ENCODE results near the gene CASP1.

Gene CASP1

DNA sequence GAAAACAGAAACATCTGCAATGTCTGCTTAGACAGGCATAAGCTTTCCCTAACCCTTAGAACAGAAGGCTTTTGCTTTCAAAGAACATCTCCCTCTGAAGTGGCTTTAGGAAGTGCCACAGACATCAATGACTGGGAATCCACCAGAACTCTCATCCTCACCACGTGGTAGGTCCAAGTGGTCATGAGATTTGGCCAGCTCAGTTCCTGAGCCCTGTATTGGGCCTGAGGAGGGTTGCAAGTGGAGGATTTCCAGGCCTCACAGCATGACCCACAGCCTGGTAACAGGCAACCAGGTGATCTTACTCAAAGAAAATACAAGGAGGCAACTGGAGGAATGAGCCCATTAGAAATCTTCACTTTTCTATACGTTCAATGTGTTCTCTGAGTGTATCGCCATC, 1.6 kb downstream of the CASP1 start:
- TF ChIP-seq CREB1 (IDR thresholded peaks at IDR 0.05; ENCODE audit: low read depth) (no peak), TEAD4 (IDR thresholded peaks at IDR 0.05) (no peak), ZBTB7A (IDR thresholded peaks at IDR 0.05; ENCODE audit: low read depth) (no peak), CEBPB (IDR thresholded peaks at IDR 0.05) (no peak), TAF1 (IDR thresholded peaks at IDR 0.05; ENCODE audit: low read depth) (no peak), RAD21 (IDR thresholded peaks at IDR 0.05; ENCODE audit: low read depth) (no peak)
- TF ChIP-seq, protein P1, sequence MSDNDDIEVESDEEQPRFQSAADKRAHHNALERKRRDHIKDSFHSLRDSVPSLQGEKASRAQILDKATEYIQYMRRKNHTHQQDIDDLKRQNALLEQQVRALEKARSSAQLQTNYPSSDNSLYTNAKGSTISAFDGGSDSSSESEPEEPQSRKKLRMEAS (IDR thresholded peaks at IDR 0.05): no peak
- TF ChIP-seq, protein P2, sequence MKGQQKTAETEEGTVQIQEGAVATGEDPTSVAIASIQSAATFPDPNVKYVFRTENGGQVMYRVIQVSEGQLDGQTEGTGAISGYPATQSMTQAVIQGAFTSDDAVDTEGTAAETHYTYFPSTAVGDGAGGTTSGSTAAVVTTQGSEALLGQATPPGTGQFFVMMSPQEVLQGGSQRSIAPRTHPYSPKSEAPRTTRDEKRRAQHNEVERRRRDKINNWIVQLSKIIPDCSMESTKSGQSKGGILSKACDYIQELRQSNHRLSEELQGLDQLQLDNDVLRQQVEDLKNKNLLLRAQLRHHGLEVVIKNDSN (IDR thresholded peaks at IDR 0.05): no peak
- TF ChIP-seq, protein P3, sequence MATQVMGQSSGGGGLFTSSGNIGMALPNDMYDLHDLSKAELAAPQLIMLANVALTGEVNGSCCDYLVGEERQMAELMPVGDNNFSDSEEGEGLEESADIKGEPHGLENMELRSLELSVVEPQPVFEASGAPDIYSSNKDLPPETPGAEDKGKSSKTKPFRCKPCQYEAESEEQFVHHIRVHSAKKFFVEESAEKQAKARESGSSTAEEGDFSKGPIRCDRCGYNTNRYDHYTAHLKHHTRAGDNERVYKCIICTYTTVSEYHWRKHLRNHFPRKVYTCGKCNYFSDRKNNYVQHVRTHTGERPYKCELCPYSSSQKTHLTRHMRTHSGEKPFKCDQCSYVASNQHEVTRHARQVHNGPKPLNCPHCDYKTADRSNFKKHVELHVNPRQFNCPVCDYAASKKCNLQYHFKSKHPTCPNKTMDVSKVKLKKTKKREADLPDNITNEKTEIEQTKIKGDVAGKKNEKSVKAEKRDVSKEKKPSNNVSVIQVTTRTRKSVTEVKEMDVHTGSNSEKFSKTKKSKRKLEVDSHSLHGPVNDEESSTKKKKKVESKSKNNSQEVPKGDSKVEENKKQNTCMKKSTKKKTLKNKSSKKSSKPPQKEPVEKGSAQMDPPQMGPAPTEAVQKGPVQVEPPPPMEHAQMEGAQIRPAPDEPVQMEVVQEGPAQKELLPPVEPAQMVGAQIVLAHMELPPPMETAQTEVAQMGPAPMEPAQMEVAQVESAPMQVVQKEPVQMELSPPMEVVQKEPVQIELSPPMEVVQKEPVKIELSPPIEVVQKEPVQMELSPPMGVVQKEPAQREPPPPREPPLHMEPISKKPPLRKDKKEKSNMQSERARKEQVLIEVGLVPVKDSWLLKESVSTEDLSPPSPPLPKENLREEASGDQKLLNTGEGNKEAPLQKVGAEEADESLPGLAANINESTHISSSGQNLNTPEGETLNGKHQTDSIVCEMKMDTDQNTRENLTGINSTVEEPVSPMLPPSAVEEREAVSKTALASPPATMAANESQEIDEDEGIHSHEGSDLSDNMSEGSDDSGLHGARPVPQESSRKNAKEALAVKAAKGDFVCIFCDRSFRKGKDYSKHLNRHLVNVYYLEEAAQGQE (IDR thresholded peaks at IDR 0.05; ENCODE audit: low read depth): no peak

DNA sequence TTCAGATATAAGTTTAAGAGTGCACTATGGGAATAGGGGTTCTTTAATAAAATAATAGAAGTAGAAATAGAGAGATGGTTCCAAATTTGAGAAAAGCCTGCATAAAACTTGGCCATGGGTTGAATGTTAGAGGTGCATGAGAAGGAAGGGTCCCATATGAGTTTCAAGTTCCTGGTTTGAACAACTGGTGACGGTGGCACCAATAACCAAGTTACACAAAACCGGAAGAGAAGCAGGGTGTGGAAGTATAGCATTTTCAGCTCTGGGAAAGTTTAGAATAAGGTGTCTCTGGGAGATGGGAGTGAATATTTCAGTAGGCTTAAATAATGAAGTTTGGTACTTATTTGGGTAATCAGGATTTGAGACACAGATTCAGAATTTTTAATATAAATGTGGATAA, 2.4 kb downstream of the CASP1 start:
- TF ChIP-seq RAD21 (IDR thresholded peaks at IDR 0.05; ENCODE audit: low read depth): no peak
- TF ChIP-seq CEBPB (IDR thresholded peaks at IDR 0.05): no peak
- no peak for TF ChIP-seq NFIC (IDR thresholded peaks at IDR 0.05)
- TF ChIP-seq EGR1 (IDR thresholded peaks at IDR 0.05): no peak
- TF ChIP-seq ZBTB7A (IDR thresholded peaks at IDR 0.05; ENCODE audit: low read depth): no peak
- no peak for TF ChIP-seq CREB1 (IDR thresholded peaks at IDR 0.05; ENCODE audit: low read depth)
- no peak for TF ChIP-seq FOXM1 (IDR thresholded peaks at IDR 0.05; ENCODE audit: borderline replicate concordance, low read depth)
- TF ChIP-seq, protein P1 (IDR thresholded peaks at IDR 0.05): no peak
- TF ChIP-seq TCF12 (IDR thresholded peaks at IDR 0.05; ENCODE audit: low read depth): no peak
- TF ChIP-seq, protein P2 (IDR thresholded peaks at IDR 0.05): no peak
- TF ChIP-seq, protein P3 (IDR thresholded peaks at IDR 0.05; ENCODE audit: low read depth): no peak
- no peak for TF ChIP-seq TAF1 (IDR thresholded peaks at IDR 0.05; ENCODE audit: low read depth)
- TF ChIP-seq TEAD4 (IDR thresholded peaks at IDR 0.05): no peak
- TF ChIP-seq EP300 (IDR thresholded peaks at IDR 0.05; ENCODE audit: borderline replicate concordance): no peak

DNA sequence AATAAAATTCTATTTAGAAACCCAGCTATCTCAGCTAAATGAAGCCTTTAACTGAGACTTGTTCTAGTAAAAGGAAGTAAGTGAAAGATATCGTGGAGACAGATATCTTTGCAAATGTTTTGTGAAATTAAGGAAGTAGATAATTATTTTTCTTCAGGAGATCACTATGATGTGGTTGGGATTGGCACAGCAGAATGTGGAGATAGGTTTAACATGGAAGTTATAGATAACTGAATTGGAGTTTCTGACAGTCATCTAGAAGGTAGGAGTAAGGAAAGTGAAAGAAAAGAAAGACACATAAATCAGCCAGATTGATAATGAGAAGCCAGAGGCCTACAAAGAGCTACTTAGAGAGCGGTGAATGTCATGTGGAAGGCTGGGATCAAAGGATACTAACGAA, 7.3 kb downstream of the CASP1 start:
- no peak for TF ChIP-seq RAD21 (IDR thresholded peaks at IDR 0.05; ENCODE audit: low read depth)
- no peak for TF ChIP-seq YY1 (IDR thresholded peaks at IDR 0.05; ENCODE audit: low read depth)

DNA sequence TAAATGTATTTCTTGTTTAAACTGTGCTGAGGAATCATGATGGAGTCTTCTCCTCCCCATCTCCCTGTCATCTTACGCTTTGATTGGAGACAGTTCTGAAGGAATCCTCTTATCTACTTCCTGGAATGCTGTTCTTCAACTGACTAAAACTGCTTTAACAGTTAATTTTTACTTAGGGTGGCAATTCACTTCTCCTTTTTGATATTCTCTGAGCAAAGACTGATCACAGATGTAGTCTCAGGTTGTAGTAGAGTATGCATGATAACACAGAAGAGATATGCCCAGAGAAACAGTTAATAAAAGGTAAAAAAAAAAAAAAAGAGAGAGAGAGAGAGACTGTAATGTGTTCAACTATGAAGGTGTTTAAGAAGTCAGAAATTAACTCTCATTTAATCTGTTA, 10.6 kb downstream of the CASP1 start:
- TF ChIP-seq CREB1 (IDR thresholded peaks at IDR 0.05; ENCODE audit: low read depth): no peak
- no peak for TF ChIP-seq CEBPB (IDR thresholded peaks at IDR 0.05)
- no peak for TF ChIP-seq TAF1 (IDR thresholded peaks at IDR 0.05; ENCODE audit: low read depth)
- no peak for TF ChIP-seq TCF12 (IDR thresholded peaks at IDR 0.05; ENCODE audit: low read depth)
- TF ChIP-seq RAD21 (IDR thresholded peaks at IDR 0.05; ENCODE audit: low read depth): no peak
- no peak for TF ChIP-seq TEAD4 (IDR thresholded peaks at IDR 0.05)
- no peak for TF ChIP-seq FOXM1 (IDR thresholded peaks at IDR 0.05; ENCODE audit: borderline replicate concordance, low read depth)
- TF ChIP-seq ZBTB7A (IDR thresholded peaks at IDR 0.05; ENCODE audit: low read depth): no peak
- TF ChIP-seq, protein P3 (IDR thresholded peaks at IDR 0.05; ENCODE audit: low read depth): no peak
- no peak for TF ChIP-seq EGR1 (IDR thresholded peaks at IDR 0.05)
- TF ChIP-seq EP300 (IDR thresholded peaks at IDR 0.05; ENCODE audit: borderline replicate concordance): no peak
- no peak for TF ChIP-seq NFIC (IDR thresholded peaks at IDR 0.05)
- TF ChIP-seq, protein P1 (IDR thresholded peaks at IDR 0.05): no peak

DNA sequence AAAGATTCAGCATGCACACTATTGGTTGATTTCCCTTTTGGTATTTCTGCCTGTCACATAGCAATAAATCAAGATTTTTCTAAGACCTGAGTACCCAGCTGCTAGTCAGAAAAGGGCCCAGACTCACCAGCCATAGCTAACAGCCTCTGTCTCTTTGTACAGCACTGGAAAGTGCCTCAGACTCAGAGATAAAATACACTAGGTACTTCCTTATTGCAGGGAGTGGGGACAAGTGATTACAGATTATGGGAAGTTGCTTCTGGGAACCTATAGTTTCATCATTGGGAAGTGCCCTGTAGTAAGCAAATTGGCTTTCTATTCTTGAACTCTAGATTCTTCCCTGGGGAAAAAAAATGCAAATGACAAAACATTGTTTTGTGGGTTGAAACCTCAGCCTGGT, 11.9 kb downstream of the CASP1 start, which contains the start of gene CASP5:
TSS of gene CASP5 (minus strand) at position 166 of the 400 bp plus-strand sequence. CDS start at position 134, 32 bp downstream.
- no peak for TF ChIP-seq YY1 (IDR thresholded peaks at IDR 0.05; ENCODE audit: low read depth)
- TF ChIP-seq, protein P1 (IDR thresholded peaks at IDR 0.05): no peak
- TF ChIP-seq, protein P2 (IDR thresholded peaks at IDR 0.05): no peak
- no peak for TF ChIP-seq TEAD4 (IDR thresholded peaks at IDR 0.05)
- no peak for TF ChIP-seq CREB1 (IDR thresholded peaks at IDR 0.05; ENCODE audit: low read depth)
- no peak for TF ChIP-seq CEBPB (IDR thresholded peaks at IDR 0.05)
- TF ChIP-seq NFIC (IDR thresholded peaks at IDR 0.05): no peak
- no peak for TF ChIP-seq FOXM1 (IDR thresholded peaks at IDR 0.05; ENCODE audit: borderline replicate concordance, low read depth)
- TF ChIP-seq TCF12 (IDR thresholded peaks at IDR 0.05; ENCODE audit: low read depth): no peak
- no peak for TF ChIP-seq EGR1 (IDR thresholded peaks at IDR 0.05)
- no peak for TF ChIP-seq RAD21 (IDR thresholded peaks at IDR 0.05; ENCODE audit: low read depth)
- TF ChIP-seq EP300 (IDR thresholded peaks at IDR 0.05; ENCODE audit: borderline replicate concordance): no peak
- no peak for TF ChIP-seq TAF1 (IDR thresholded peaks at IDR 0.05; ENCODE audit: low read depth)
- no peak for TF ChIP-seq ZBTB7A (IDR thresholded peaks at IDR 0.05; ENCODE audit: low read depth)
- TF ChIP-seq, protein P3 (IDR thresholded peaks at IDR 0.05; ENCODE audit: low read depth): no peak

All from Ishikawa (cell line).